ENCODE data around the gene NCAPD3. TPM values are rescaled to one million over a fixed set of nuclear protein-coding genes. Genes with fewer than 3 reads are reported as not detected.
"Not testable (repeated sequence)": the region's sequence is repeated elsewhere in the genome, so short reads cannot be mapped to it uniquely, and the experiment has no call there.

Gene NCAPD3
- total RNA-seq, 1 donor from 2014 or later, result 21.7 TPM

GRCh38 chr11:134139303-134139872, 84.4 kb downstream of the NCAPD3 start:
- no peak for ATAC-seq
- no peak for DNase-seq (ENCODE audit: low spot score)

DNA sequence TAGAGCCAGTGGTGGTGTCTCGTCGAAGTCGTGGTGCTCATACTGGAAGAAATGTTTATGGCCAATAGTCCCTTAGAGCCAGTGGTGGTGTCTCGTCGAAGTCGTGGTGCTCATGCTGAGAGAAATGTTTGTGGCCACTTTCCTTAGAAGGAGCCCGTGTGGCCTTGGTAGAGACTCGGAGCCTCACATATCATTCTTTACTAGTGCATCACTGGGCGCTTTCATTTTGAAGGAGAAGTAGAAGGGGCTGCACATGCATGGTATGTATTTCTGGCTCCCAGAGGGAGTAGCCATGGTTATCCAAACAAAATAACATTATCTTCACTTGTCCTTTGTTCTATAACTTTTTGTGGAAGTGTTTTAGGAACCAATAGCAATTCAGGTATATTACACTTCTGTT, 85.4 kb downstream of the NCAPD3 start:
- DNase-seq (ENCODE audit: low spot score) (no peak), ATAC-seq (no peak)

DNA sequence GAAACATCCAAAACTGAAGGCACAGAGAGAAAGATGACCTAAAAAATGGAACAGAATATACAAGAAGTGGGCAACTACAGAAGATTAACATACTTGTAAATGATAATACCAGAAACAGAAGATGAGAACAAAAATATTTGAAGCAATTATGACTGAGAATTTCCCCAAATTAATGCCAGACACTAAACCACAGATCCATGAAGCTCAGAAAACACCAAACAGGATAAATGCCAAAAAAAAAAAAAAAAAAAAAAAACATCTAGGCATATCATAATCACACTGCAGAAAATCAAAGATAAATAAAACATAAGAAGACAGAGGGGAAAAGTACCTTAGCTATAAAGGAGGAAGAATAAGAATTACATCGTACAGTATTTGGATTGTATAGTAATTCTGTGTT, 89.6 kb downstream of the NCAPD3 start:
- ATAC-seq, result no peak
- no peak for DNase-seq (ENCODE audit: low spot score)

DNA sequence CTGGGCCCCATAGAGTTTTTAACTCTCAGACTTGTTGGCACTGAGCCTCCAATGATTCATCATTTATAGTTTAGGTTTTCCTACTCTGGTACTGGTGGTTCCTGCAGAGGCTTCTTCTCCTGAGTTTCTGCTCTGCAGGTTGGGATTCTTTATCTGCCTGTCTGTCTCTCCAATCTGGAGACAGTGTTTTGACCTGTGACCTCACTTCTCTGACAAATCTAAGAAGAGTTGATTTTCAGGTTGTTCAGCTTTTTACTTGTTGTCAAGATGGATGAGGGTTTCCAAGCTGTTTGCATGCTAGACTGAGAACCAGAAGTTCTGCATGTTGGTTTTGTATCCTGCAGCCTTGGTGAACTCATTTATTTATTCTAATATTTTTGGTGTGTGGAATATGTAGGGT, 91.0 kb downstream of the NCAPD3 start:
- ATAC-seq (no peak), DNase-seq (ENCODE audit: low spot score) (no peak)

GRCh38 chr11:134131628-134132244, 92.0 kb downstream of the NCAPD3 start:
- ATAC-seq (no peak), DNase-seq (ENCODE audit: low spot score) (no peak)

- no peak for DNase-seq (ENCODE audit: low spot score)
- no peak for ATAC-seq
Observed at GRCh38 chr11:134126217-134126822, 97.4 kb downstream of the NCAPD3 start.

- DNase-seq (ENCODE audit: low spot score) (no peak), ATAC-seq (no peak)
Observed at GRCh38 chr11:134125507-134125906, 98.3 kb downstream of the NCAPD3 start.

DNA sequence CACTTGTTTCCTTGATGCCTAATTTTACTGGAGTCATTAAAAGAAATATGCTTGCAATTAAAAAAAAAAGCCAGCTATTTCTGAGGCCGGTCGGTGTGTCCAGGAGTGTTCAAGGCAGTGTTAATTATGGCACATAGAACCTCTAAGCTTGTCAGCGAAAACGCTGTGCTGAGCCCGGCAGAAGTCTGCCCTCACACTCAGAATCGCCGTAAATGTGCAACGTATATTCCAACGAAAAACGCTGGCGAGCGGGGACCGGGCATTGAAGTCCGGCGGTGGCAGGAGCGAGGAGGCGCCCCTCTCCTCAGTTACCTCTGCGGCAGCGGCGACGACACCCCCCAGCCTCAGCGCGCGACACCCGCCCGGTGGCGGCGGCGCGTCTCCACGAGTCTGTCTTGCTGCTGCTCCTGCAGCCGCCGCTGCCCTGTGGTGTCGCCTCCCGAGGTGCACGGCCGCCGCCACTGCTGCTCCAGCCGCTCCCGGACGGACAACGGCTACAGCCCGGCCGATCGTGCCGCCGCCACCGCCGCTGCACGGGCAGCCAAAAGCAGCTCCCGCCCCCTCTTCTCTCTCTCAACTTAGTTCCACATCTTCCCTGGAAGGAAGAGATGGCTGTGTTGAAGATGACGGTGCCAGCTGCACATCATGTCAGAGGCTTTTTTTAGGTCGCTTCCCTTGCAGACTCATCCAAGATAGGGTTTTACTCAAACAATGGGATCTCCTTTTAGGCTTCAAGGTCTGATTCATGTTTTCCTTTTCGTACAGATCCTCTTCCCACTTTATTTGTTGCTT, 98.9 kb downstream of the NCAPD3 start:
- DNase-seq (ENCODE audit: low spot score), result no peak
- peak; percentile 71 for ATAC-seq

DNA sequence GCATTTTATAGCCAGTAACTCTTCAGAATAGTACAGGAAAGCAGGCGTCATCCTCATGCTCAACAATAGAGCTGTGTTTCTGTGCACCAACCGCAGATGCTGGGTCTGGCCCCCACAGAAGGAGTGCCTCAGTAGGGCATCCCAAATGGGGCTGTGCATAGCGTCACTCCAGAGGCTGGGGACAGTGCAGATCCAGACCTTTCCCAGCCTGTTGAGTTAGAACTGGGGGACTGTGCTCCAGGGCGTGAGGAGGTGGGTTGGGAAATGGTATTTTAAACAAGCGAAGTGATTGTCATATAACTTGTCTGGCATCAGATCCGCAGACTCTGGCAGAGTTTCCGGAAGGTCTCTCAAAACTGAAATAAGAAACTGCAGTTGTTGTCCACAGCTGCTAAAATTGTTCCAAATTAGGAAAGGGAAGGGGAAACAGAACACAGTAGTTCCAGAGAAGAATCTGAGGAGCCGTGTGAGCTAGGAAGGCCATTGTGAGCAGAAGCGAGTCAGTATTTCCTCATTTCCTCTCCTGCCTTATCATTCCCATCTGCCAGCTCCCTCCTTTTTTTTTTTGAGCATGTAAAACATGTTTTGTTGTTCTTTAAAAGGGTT, 102.7 kb downstream of the NCAPD3 start:
- DNase-seq (ENCODE audit: low spot score) (no peak), ATAC-seq (no peak)

- no peak for DNase-seq (ENCODE audit: low spot score)
Observed at GRCh38 chr11:134120143-134120850, 103.5 kb downstream of the NCAPD3 start.

GRCh38 chr11:134119094-134119493, 104.7 kb downstream of the NCAPD3 start:
- ATAC-seq, result no peak
- DNase-seq (ENCODE audit: low spot score), result no peak

More at GRCh38 chr11:134120143-134120850, 103.5 kb downstream of the NCAPD3 start:
- ATAC-seq, result peak; percentile 17

- no peak for DNase-seq (ENCODE audit: low spot score)
- ATAC-seq, result no peak
Observed at GRCh38 chr11:134118006-134118405, 105.8 kb downstream of the NCAPD3 start.

DNA sequence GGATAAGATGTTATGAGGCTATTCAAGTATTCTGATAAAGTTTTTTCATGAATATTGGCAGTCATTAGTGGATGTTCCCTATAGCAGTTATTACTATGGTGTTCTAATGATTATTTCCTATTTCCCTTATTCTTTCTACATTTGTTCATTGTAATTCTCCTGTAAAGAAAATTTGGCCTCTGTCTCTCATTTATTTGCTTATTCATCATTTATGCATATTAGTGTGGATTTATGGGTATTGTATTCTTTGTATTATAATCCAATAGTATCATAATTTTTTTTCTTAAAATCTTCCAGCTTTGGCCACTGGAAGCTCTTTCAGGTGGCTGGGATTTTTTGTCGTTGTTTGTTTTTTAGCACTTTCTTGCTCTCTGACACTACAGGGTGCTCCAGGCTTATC, 107.6 kb downstream of the NCAPD3 start:
- ATAC-seq, result no peak

DNA sequence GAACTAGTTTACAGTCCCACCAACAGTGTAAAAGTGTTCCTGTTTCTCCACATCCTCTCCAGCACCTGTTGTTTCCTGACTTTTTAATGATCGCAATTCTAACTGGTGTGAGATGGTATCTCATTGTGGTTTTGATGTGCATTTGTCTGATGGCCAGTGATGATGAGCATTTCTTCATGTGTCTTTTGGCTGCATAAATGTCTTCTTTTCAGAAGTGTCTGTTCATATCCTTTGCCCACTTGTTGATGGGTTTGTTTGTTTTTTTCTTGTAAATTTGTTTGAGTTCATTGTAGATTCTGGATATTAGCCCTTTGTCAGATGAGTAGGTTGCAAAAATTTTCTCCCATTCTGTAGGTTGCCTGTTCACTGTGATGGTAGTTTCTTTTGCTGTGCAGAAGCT, 110.0 kb downstream of the NCAPD3 start:
- DNase-seq (ENCODE audit: low spot score); ATAC-seq: not testable (repeated sequence)

More for the DNA sequence above, 107.6 kb downstream of the NCAPD3 start:
- DNase-seq (ENCODE audit: low spot score), result no peak

DNA sequence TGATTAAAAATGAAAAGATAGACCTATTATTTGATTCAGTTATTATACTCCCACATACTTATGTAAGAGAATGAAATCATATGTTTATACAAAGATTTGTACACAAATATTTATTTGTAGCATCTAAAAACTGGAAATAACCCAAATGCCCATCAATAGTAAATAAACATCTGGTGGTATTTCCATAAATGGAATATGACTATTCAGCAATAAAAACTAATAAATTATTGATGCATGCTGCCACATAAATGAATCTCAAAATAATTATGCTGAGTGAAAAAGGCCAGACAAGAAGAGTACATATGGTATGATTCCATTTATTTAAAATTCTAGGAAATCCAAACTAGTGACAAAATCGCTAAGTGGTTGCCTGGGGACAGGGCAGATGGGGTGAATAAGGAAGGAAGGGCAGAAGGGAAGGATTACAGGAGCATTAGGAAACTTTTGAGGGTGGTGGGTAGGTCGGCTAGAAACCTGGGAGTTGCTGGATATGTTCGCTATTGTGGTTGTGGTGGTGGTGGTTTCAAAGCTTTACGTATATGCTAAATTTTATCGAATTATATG, 113.4 kb downstream of the NCAPD3 start:
- no peak for ATAC-seq
- DNase-seq (ENCODE audit: low spot score), result no peak

Other genes starting within 250 kb of the NCAPD3 start
- gene JAM3, start 154.9 kb downstream of the NCAPD3 start, total RNA-seq, result 0.75 TPM
- 36.4 TPM for gene VPS26B, start 704 bp upstream of the NCAPD3 start, total RNA-seq
- gene THYN1, start 29.4 kb upstream of the NCAPD3 start, total RNA-seq, result 21.1 TPM
- gene ACAD8, start 29.6 kb upstream of the NCAPD3 start, total RNA-seq, result 25.7 TPM
- 0.10 TPM for gene GLB1L3, start 52.4 kb upstream of the NCAPD3 start, total RNA-seq
- 0.48 TPM for gene GLB1L2, start 108.0 kb upstream of the NCAPD3 start, total RNA-seq
- 5.4 TPM for gene B3GAT1, start 188.3 kb upstream of the NCAPD3 start, total RNA-seq